Left ventricle myocardium inferior (tissue), 1 donor: ENCODE measurements around the gene CEACAM3. TPM values are rescaled to one million over a fixed set of nuclear protein-coding genes. Genes with fewer than 3 reads are reported as not detected.
A peak's percentile ranks its signal among the peaks of the same experiment; 100 is the strongest.

Source experiments
- DNase-seq: peaks from one replicate; pipeline ENCODE4 v3.0.0-alpha.2; 2020
- H3K27ac ChIP-seq: fragments of 200-600 bp; replicated peaks from 2 replicates; pipeline ENCODE4 v1.8.0; 2021
- H3K27me3 ChIP-seq: fragments of 200-600 bp; 2 replicates; pipeline ENCODE4 v1.8.0; 2021; ENCODE audit warnings: low read depth
- H3K36me3 ChIP-seq: fragments of 200-600 bp; 2 replicates; pipeline ENCODE4 v1.8.0; 2021
- H3K4me1 ChIP-seq: fragments of 200-600 bp; 2 replicates; pipeline ENCODE4 v1.8.0; 2021
- H3K4me3 ChIP-seq: fragments of 200-600 bp; 2 replicates; pipeline ENCODE4 v1.8.0; 2021; ENCODE audit warnings: mild to moderate bottlenecking, moderate library complexity
- H3K9me3 ChIP-seq: fragments of 200-600 bp; replicated peaks from 2 replicates; pipeline ENCODE4 v1.8.0; 2021
- CTCF ChIP-seq: fragments of 200-600 bp; IDR thresholded peaks from 2 replicates; pipeline ENCODE4 v1.8.0; 2021; ENCODE audit warnings: antibody characterized with exemption, mild to moderate bottlenecking, borderline replicate concordance
- intact Hi-C: fragments of 100-400 bp; cut with micrococcal nuclease; formaldehyde crosslinking; loops from one replicate; pipeline ENCODE4 v1.11.0; 2022
- total RNA-seq: library from RNA; stranded (reverse); fragmentation: NEBNext Ultra II Directional; extraction: Animal tissue kit (Norgen Biotek cat#: 25700); gene quantifications from one replicate; pipeline ENCODE4 v1.2.1, GENCODE V29; 2021
- donor health status: DM: no; HTN: yes; CAD: no; lungs with severe emphysema.

The CEACAM3 gene
- total RNA-seq, 1 donor from 2014 or later: not detected

- Histone ChIP-seq H3K4me3 (no peak overlapping the region), H3K4me1 (no peaks in the 10 kb centered on the region), H3K27me3 (peaks cover 75% of the 10 kb centered on the region), H3K9me3 (peaks cover 1% of the 10 kb centered on the region), H3K27ac (no peak overlapping the region), H3K36me3 (no peaks in the 10 kb centered on the region)
- DNase-seq: no peak
- TF ChIP-seq CTCF: peak; percentile 56
- intact Hi-C loops: no loop called here
These were observed 24.8 kb downstream of the CEACAM3 start for GRCh38 chr19:41821003-41821735.

- Histone ChIP-seq H3K36me3 (no peaks in the 10 kb centered on the region), H3K27ac (no peak overlapping the region), H3K4me1 (no peaks in the 10 kb centered on the region), H3K9me3 (no peaks in the 10 kb centered on the region), H3K27me3 (peaks cover 97% of the 10 kb centered on the region), H3K4me3 (no peak overlapping the region)
- intact Hi-C loops: no loop called here
- no peak for DNase-seq
- no peak for TF ChIP-seq CTCF
These were observed 41.8 kb downstream of the CEACAM3 start for GRCh38 chr19:41837981-41838708.

GRCh38 chr19:41839211-41839610, 42.8 kb downstream of the CEACAM3 start:
- no peak for TF ChIP-seq CTCF
- no peaks in the 10 kb centered on the region for H3K4me1 ChIP-seq
- H3K4me3 ChIP-seq: no peak overlapping the region
- H3K27me3 ChIP-seq: peaks cover 100% of the 10 kb centered on the region
- H3K27ac ChIP-seq: no peak overlapping the region
- intact Hi-C loops: no loop called here
- no peaks in the 10 kb centered on the region for H3K9me3 ChIP-seq
- no peak for DNase-seq
- H3K36me3 ChIP-seq: no peaks in the 10 kb centered on the region

GRCh38 chr19:41843371-41843770, 47.0 kb downstream of the CEACAM3 start:
- Histone ChIP-seq H3K4me3 (no peak overlapping the region), H3K9me3 (no peaks in the 10 kb centered on the region), H3K36me3 (no peaks in the 10 kb centered on the region), H3K27ac (no peak overlapping the region), H3K4me1 (no peaks in the 10 kb centered on the region), H3K27me3 (peaks cover 86% of the 10 kb centered on the region)
- intact Hi-C loops: no loop called here
- DNase-seq: no peak
- no peak for TF ChIP-seq CTCF

- Histone ChIP-seq H3K4me1 (no peaks in the 10 kb centered on the region), H3K36me3 (no peaks in the 10 kb centered on the region), H3K4me3 (no peak within 1 kb of the TSS), H3K9me3 (no peaks in the 10 kb centered on the region), H3K27me3 (peaks cover 84% of the 10 kb centered on the region), H3K27ac (no peak within 1 kb of the TSS)
- intact Hi-C loops: no loop called here
- no peak for TF ChIP-seq CTCF
- no peak for DNase-seq
These were observed 48.2 kb downstream of the CEACAM3 start, which contains the start of gene LYPD4 for GRCh38 chr19:41844601-41845000. Gene LYPD4, minus strand, starts transcription at chr19:41844683. Its CDS starts 5,398 bp downstream, at chr19:41839285.
